Measurements from ENCODE around the gene DMD.
"Not testable (repeated sequence)": the region's sequence is repeated elsewhere in the genome, so short reads cannot be mapped to it uniquely, and the experiment has no call there.

The DMD gene

DNA sequence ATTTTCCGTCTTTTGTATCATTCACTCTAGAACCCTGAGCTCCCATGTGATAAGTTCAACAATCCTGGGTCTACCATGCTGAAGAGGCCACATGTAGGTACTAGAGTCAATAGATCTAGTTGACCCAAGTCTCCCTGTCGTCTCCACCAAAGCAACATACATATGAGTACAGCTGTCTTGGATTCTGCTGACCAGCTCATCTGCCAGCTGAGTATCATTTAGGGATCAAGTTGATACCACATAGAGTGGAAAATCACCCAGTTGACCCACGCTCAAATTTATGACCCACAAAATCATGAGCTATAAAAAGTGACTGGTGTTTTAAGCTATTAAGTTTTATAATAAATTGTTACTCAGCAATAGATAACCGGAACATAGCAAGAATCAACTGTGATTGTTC is 61.8 kb downstream of the DMD start:
- no peak for DNase-seq (ENCODE audit: low read depth)

GRCh38 chrX:33149085-33149484 is 62.3 kb downstream of the DMD start:
- no peak for DNase-seq (ENCODE audit: low read depth)

GRCh38 chrX:33142331-33142730 is 69.0 kb downstream of the DMD start:
- DNase-seq (ENCODE audit: low read depth), result no peak

- no peak for DNase-seq (ENCODE audit: low read depth)
Measured at GRCh38 chrX:33138677-33139249, 72.6 kb downstream of the DMD start.

- DNase-seq (ENCODE audit: low read depth), result no peak
Measured at GRCh38 chrX:33134164-33134563, 77.2 kb downstream of the DMD start.

- DNase-seq (ENCODE audit: low read depth), result no peak
Measured at GRCh38 chrX:33133320-33133719, 78.0 kb downstream of the DMD start.

DNA sequence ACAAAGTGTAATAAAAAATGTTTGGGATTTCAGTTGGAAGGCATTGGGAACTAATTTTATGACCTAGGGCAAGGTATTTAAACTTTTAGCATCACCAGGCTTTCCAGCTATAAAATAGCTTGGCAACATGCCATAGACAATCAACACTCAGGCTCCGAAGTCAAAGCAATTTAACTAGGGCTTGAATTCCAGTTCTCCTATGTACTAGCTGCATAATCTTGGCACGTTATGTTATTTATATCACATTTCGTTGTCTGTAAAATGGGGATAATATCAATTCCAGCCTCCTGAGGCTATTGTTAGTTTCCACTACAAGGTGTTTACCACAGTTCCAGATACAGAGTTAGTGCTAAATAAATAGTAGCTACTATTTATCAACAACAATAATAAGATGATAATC is 78.8 kb downstream of the DMD start:
- no peak for DNase-seq (ENCODE audit: low read depth)

GRCh38 chrX:33129607-33130006 is 81.7 kb downstream of the DMD start:
- DNase-seq (ENCODE audit: low read depth), result no peak

DNA sequence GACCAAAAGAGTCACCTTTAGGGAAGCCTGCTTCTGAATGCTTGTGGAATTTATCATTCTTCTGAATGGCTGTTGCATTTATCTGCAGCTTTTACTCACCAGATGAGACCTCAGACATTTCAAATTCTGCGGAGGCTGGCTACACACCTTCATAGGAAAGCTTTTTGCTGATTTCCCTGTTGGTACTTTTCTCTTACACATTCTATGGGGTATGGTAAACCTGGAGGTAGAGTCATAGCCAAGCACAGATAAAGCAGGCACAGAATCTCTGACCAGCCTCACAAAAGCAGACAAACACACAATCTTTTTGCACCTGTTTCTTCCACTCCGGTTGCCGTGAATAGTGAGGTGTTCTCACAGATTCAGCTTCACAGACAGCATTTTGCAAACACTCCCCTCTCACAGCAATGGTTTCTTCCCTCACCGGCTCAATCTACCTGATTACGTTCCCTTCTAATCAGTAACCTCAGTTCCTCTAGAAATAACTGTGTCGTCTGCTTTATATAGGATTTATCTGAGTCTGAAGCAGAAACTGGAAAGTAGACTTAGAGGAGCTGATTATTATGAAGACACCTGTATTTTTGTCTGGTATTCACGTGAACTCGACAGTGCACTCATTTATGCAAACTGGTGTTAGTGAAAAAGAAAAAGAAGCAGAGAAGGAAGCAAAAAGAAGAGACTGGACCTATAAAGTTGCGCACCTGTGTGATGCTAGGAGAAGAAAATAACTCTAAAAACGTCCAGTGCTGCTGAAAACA is 83.1 kb downstream of the DMD start:
- DNase-seq (ENCODE audit: low read depth), result no peak

- no peak for DNase-seq (ENCODE audit: low read depth)
Measured at GRCh38 chrX:33126469-33126868, 84.9 kb downstream of the DMD start.

- DNase-seq (ENCODE audit: low read depth), result no peak
Measured at GRCh38 chrX:33109858-33110257, 101.5 kb downstream of the DMD start.

GRCh38 chrX:33106737-33107136 is 104.6 kb downstream of the DMD start:
- DNase-seq (ENCODE audit: low read depth), result no peak

GRCh38 chrX:33095079-33095478 is 116.3 kb downstream of the DMD start:
- no peak for DNase-seq (ENCODE audit: low read depth)

DNA sequence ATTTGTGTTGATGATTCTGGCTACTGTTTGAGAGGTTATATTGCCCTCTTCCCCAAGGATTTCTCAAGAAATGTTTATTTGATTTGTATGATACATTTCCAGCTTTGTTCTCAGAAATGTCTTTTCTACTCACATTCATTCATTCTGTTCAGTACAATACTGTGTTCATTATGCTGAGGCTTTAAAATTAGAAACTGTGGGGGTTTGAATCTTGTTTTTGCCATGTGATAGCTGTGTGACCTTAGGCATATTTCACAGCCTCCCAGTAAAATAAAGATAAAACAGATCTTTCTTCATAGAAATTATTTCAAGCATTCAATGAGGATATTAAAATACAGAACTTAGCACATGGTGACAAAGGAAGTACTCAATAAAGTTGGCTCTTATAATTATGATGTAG is 123.9 kb downstream of the DMD start:
- no peak for DNase-seq (ENCODE audit: low read depth)

- DNase-seq (ENCODE audit: low read depth), result no peak
Measured at GRCh38 chrX:33086886-33087285, 124.5 kb downstream of the DMD start.

DNA sequence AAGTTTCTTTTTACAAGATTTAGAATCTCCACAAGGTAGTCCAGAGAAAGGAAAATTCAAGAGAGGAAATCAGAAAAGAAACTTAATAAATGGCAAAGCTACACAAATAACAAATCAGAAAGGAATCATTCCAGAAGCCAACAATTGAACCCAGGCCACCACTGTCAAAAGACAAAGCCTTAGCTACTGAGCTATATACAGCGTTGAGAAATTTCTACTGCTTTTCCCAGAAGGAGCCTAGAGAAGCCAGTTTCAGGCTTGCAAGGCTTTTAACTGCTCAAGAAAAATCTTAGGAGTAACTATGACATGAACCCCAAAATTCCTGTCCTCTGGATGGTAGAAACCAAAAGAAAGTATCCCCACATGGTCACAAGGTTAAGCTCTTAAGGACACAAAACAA is 129.0 kb downstream of the DMD start:
- no peak for DNase-seq (ENCODE audit: low read depth)

GRCh38 chrX:33078273-33078672 is 133.1 kb downstream of the DMD start:
- no peak for DNase-seq (ENCODE audit: low read depth)

- DNase-seq (ENCODE audit: low read depth), result not testable (repeated sequence)
Measured at GRCh38 chrX:33073660-33074059, 137.7 kb downstream of the DMD start.

- no peak for DNase-seq (ENCODE audit: low read depth)
Measured at GRCh38 chrX:33065415-33065814, 145.9 kb downstream of the DMD start.

GRCh38 chrX:33062041-33062440 is 149.3 kb downstream of the DMD start:
- DNase-seq (ENCODE audit: low read depth), result no peak

- no peak for DNase-seq (ENCODE audit: low read depth)
Measured at GRCh38 chrX:33053001-33053400, 158.3 kb downstream of the DMD start.

GRCh38 chrX:33045882-33046281 is 165.5 kb downstream of the DMD start:
- DNase-seq (ENCODE audit: low read depth), result no peak

DNA sequence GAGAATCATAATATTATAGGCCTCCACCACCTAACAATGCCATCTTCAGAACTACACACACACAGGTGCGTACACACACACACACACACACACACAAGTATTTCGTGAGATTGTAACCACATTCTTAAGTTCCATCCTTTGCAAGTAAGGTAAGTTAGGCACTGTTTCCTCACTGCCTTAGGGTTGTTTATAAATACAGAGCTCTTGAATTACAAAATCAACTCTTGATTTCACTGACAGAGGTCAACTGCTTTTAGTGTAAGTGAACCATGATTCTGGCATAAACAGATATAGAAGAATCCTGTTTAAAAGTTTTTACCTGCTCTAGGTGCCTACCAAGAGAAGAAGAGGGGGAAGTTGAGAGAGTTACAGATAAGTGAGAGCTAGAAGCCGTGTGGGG is 166.1 kb downstream of the DMD start:
- DNase-seq (ENCODE audit: low read depth), result no peak

DNA sequence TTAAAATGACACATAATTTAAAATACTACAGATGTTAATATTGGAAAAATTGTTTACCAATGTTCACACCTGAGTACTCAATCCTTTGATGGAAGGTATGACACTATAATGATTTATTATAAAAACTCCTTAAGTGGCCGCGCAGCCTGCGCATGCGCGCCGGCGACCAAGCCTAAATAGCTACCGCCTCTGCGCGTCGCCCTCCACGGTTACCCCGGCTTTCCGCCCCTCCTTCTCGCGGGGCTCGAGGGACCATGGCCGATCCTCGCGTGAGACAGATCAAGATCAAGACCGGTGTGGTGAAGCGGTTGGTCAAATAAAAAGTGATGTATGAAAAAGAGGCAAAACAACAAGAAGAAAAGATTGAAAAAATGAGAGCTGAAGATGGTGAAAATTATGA is 170.2 kb downstream of the DMD start:
- no peak for DNase-seq (ENCODE audit: low read depth)

Data from EH (cell line).